DND-41 (cell line): Measurements from ENCODE around the gene CACNA1F.

Experiments used
- EZH2 ChIP-seq: IDR thresholded peaks from 3 replicates; pipeline ENCODE4 v1.6.1; 2012; ENCODE audit warnings: borderline replicate concordance, low read depth, mild to moderate bottlenecking, moderate library complexity, low read length, inconsistent platforms; ENCODE audit not compliant: severe bottlenecking
- TF ChIP-seq, protein P1 (sequence below): IDR thresholded peaks from 2 replicates; pipeline ENCODE4 v1.5.1; 2012; ENCODE audit warnings: borderline replicate concordance, low read length, moderate library complexity, mild to moderate bottlenecking; ENCODE audit not compliant: poor library complexity, severe bottlenecking; ENCODE audit errors: extremely low read depth

DNA sequence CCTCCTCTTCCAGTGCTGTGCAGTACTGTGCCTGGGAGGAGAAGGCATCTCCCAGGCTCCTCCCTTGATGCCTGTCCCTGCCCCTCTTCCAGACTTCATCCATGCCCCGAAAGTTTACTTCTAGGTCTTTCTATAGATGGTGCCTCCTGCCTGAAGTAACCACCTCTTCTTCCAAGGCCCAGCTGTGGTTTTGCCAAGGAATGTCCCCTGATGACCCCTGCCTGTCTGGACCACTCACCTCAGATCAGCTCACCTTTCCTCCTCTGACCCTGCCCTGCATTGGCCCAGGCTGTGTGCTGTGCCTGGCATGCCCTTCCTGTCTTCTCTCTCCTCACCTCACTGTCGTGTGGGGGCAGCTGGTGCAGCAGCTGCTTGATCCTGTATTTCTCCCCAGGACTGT, 53.8 kb downstream of the CACNA1F start:
- TF ChIP-seq EZH2: no peak
- TF ChIP-seq, protein P1, sequence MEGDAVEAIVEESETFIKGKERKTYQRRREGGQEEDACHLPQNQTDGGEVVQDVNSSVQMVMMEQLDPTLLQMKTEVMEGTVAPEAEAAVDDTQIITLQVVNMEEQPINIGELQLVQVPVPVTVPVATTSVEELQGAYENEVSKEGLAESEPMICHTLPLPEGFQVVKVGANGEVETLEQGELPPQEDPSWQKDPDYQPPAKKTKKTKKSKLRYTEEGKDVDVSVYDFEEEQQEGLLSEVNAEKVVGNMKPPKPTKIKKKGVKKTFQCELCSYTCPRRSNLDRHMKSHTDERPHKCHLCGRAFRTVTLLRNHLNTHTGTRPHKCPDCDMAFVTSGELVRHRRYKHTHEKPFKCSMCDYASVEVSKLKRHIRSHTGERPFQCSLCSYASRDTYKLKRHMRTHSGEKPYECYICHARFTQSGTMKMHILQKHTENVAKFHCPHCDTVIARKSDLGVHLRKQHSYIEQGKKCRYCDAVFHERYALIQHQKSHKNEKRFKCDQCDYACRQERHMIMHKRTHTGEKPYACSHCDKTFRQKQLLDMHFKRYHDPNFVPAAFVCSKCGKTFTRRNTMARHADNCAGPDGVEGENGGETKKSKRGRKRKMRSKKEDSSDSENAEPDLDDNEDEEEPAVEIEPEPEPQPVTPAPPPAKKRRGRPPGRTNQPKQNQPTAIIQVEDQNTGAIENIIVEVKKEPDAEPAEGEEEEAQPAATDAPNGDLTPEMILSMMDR: no peak
